Glutamatergic neuron (in vitro differentiated cells): ENCODE data around the gene SENP6. TPM values are rescaled to one million over a fixed set of nuclear protein-coding genes. Genes with fewer than 3 reads are reported as not detected.
"Not testable (repeated sequence)": the region's sequence is repeated elsewhere in the genome, so short reads cannot be mapped to it uniquely, and the experiment has no call there.

Source experiments
- DNase-seq: peaks from one replicate; pipeline ENCODE4 v3.0.0; 2022
- H3K27ac Mint-ChIP-seq: one replicate; pipeline ENCODE4 v1.8.0; 2020; ENCODE audit warnings: mild to moderate bottlenecking, mixed read lengths, inconsistent platforms; ENCODE audit not compliant: unreplicated experiment
- H3K27me3 Mint-ChIP-seq: one replicate; pipeline ENCODE4 v1.8.0; 2020; ENCODE audit warnings: mild to moderate bottlenecking, moderate library complexity, mixed read lengths, inconsistent platforms; ENCODE audit not compliant: unreplicated experiment
- H3K36me3 Mint-ChIP-seq: one replicate; pipeline ENCODE4 v1.8.0; 2020; ENCODE audit warnings: mild to moderate bottlenecking, mixed read lengths, inconsistent platforms; ENCODE audit not compliant: unreplicated experiment
- H3K4me1 Mint-ChIP-seq: one replicate; pipeline ENCODE4 v1.8.0; 2020; ENCODE audit warnings: mild to moderate bottlenecking, low read depth, mixed read lengths, inconsistent platforms; ENCODE audit not compliant: unreplicated experiment
- H3K4me3 Mint-ChIP-seq: one replicate; pipeline ENCODE4 v1.8.0; 2020; ENCODE audit warnings: mild to moderate bottlenecking, mixed read lengths, inconsistent platforms; ENCODE audit not compliant: unreplicated experiment
- H3K9me3 Mint-ChIP-seq: one replicate; pipeline ENCODE4 v1.8.0; 2020; ENCODE audit warnings: mild to moderate bottlenecking, moderate library complexity, mixed read lengths, inconsistent platforms; ENCODE audit not compliant: unreplicated experiment
- total RNA-seq: library from RNA; stranded (reverse); fragmentation: NEBNext Ultra II Directional; extraction: Animal tissue kit (Norgen Biotek cat#: 25700); gene quantifications from one replicate; pipeline ENCODE4 v1.2.1, GENCODE V29; 2021; ENCODE audit not compliant: unreplicated experiment
- TF ChIP-seq, protein P1 (sequence below): fragments of 200-600 bp; sonication (generic); IDR thresholded peaks from one replicate; pipeline ENCODE4 v1.5.0; 2021; ENCODE audit not compliant: partially characterized antibody, unreplicated experiment

The SENP6 gene
- total RNA-seq, 1 donor from 2014 or later: 113 TPM

DNA sequence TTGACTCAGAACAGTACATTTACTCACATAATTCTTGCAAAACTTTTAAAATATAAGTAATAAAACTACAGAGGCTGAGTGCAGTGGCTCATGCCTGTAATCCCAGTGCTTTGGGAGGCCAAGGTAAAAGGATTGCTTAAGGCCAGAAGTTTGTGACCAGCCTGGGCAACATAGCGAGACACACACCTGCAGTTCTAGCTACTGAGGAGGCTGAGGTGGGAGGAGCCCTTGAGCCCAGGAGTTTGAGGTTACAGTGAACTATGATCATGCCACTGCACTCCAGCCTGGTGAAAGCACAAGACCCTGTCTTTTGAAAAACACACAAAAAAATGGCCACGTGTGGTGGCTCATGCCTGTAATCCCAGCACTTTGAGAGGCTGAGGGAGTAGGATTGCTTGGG, 125.5 kb downstream of the SENP6 start:
- H3K27ac Mint-ChIP-seq: no peak overlapping the region
- no peak overlapping the region for H3K4me3 Mint-ChIP-seq
- no peak for DNase-seq
- H3K27me3 Mint-ChIP-seq: peaks cover 3% of the 10 kb centered on the region
- no peaks in the 10 kb centered on the region for H3K36me3 Mint-ChIP-seq
- H3K9me3 Mint-ChIP-seq: no peaks in the 10 kb centered on the region
- TF ChIP-seq, protein P1, sequence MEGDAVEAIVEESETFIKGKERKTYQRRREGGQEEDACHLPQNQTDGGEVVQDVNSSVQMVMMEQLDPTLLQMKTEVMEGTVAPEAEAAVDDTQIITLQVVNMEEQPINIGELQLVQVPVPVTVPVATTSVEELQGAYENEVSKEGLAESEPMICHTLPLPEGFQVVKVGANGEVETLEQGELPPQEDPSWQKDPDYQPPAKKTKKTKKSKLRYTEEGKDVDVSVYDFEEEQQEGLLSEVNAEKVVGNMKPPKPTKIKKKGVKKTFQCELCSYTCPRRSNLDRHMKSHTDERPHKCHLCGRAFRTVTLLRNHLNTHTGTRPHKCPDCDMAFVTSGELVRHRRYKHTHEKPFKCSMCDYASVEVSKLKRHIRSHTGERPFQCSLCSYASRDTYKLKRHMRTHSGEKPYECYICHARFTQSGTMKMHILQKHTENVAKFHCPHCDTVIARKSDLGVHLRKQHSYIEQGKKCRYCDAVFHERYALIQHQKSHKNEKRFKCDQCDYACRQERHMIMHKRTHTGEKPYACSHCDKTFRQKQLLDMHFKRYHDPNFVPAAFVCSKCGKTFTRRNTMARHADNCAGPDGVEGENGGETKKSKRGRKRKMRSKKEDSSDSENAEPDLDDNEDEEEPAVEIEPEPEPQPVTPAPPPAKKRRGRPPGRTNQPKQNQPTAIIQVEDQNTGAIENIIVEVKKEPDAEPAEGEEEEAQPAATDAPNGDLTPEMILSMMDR: no peak
- no peaks in the 10 kb centered on the region for H3K4me1 Mint-ChIP-seq

DNA sequence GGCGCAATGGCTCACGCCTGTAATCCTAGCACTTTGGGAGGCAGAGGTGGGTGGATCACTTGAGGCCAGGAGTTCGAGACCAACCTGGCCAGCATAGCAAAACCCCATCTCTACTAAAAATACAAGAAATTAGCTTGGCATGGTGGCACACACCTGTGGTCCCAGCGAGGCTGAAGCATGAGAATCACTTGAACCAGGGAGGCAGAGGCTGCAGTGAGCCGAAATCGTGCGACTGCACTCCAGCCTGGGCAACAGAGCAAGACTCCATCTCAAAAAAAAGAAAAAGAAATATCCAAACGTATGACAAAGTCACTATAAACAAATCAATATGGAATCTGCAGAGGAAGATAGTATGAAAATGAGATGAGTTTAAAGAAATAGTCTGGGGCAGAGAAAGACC, 129.3 kb downstream of the SENP6 start:
- H3K4me1 Mint-ChIP-seq, DNase-seq, H3K27ac Mint-ChIP-seq, H3K9me3 Mint-ChIP-seq, H3K36me3 Mint-ChIP-seq, H3K27me3 Mint-ChIP-seq, H3K4me3 Mint-ChIP-seq: not testable (repeated sequence)

DNA sequence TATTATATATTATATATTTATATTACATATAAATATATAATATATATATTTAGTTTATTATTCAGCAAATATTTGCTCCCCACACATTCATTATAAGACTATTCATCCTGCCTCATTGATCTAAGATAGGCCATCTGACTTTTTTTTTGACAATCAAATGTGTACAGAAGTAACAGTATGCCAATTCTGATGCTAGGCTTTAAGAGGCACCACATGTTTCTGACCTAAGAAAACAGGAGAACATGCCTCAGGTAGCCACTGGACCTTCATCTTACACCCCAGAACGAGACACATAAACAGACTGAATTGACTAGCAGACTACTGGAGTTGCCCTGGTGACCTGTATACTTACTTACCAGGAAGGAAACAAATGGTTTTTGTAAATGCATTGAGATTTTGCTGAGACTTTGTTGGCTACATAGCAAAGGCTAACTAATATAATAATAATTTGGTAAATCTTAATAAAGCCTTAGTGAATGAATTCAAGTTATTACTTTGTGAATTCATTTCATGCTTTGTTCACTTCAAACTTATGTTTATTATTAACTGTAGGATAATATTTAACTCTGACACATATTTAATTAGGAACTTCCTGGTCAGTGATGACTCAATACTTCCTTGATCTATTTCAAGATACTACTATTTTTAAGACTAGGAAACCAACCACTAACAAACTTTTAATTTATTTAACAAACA, 134.0 kb downstream of the SENP6 start:
- H3K9me3 Mint-ChIP-seq: no peaks in the 10 kb centered on the region
- H3K27me3 Mint-ChIP-seq: no peaks in the 10 kb centered on the region
- no peaks in the 10 kb centered on the region for H3K36me3 Mint-ChIP-seq
- TF ChIP-seq, protein P1: no peak
- H3K27ac Mint-ChIP-seq: no peak overlapping the region
- no peaks in the 10 kb centered on the region for H3K4me1 Mint-ChIP-seq
- DNase-seq: no peak
- H3K4me3 Mint-ChIP-seq: no peak overlapping the region

DNA sequence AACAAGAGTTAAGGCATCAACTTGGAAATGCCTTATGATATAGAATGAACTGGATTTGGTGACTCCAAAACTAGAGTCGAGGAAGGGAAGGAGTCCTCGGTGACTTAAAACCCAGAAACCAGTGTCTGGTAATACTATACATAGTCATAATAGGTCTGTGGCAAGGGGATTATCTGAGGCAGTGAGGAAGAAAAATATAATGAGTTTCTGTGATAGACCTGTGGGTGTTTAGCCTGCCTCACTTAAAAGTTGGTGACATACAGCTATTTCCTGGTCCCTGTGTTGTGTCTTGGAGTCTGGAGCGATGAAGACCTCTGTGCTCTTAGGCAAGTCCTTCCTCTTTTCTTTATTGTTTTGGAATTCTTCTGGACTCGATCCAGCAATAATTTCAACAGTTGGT, 142.3 kb downstream of the SENP6 start:
- Mint-ChIP-seq H3K36me3 (no peaks in the 10 kb centered on the region), H3K9me3 (peaks cover 2% of the 10 kb centered on the region), H3K27me3 (no peaks in the 10 kb centered on the region), H3K4me1 (no peaks in the 10 kb centered on the region), H3K4me3 (no peak overlapping the region), H3K27ac (no peak overlapping the region)
- TF ChIP-seq, protein P1: no peak
- no peak for DNase-seq

DNA sequence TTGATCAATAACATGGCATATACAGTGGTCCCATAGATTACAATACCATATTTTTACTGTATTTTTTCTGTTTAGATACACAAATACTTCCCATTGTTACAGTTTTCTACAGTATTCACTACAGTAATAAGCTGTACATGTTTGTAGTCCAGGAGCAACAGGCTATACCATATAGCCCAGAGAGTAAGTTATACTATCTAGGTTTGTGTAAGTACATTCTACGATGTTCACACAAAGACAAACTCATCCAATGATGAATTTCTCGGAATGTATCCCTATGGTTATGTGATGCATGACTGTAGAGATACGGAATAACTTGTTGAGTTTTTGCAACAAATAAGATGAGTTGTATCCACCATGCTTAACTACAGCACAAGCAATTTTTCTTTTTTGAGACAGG, 143.7 kb downstream of the SENP6 start:
- DNase-seq: no peak
- no peak overlapping the region for H3K4me3 Mint-ChIP-seq
- TF ChIP-seq, protein P1: no peak
- no peaks in the 10 kb centered on the region for H3K36me3 Mint-ChIP-seq
- no peaks in the 10 kb centered on the region for H3K27me3 Mint-ChIP-seq
- no peak overlapping the region for H3K27ac Mint-ChIP-seq
- H3K4me1 Mint-ChIP-seq: no peaks in the 10 kb centered on the region
- peaks cover 2% of the 10 kb centered on the region for H3K9me3 Mint-ChIP-seq
